Mucosa of rectum (tissue), 2 donors: ENCODE results near the gene KBTBD3.
"Not testable (repeated sequence)": the region's sequence is repeated elsewhere in the genome, so short reads cannot be mapped to it uniquely, and the experiment has no call there.

Experiments
- H3K27ac ChIP-seq, 2 donors: one replicate each; pipeline ENCODE4 v1.7.0; 2013; ENCODE audit warnings: inconsistent platforms in 2 of 2, low read depth in 2 of 2, low read length in 2 of 2
- H3K27me3 ChIP-seq, 2 donors: one replicate each; pipeline ENCODE4 v1.7.0; 2013; ENCODE audit warnings: low read length in 2 of 2; ENCODE audit not compliant: control insufficient read depth in 2 of 2, insufficient read depth in 2 of 2
- H3K36me3 ChIP-seq, 2 donors: one replicate each; pipeline ENCODE4 v1.7.0; 2013; ENCODE audit warnings: low read length in 2 of 2; ENCODE audit not compliant: control insufficient read depth in 2 of 2, insufficient read depth in 2 of 2
- H3K4me1 ChIP-seq, 2 donors: one replicate each; pipeline ENCODE4 v1.7.0; 2013; ENCODE audit warnings: low read length in 2 of 2, mild to moderate bottlenecking in 1 of 2; ENCODE audit not compliant: control insufficient read depth in 2 of 2, insufficient read depth in 2 of 2
- H3K4me3 ChIP-seq, 2 donors: one replicate each; pipeline ENCODE4 v1.7.0; 2013; ENCODE audit warnings: low read length in 2 of 2
- H3K9ac ChIP-seq, 2 donors: one replicate each; pipeline ENCODE4 v1.7.0; 2013; ENCODE audit warnings: low read length in 2 of 2, low read depth in 1 of 2, mild to moderate bottlenecking in 1 of 2
- H3K9me3 ChIP-seq, 2 donors: one replicate each; pipeline ENCODE4 v1.7.0; 2013; ENCODE audit warnings: low read length in 2 of 2; ENCODE audit not compliant: control insufficient read depth in 2 of 2
- donor health status: healthy.
- donor health status: Normal muscosa, but diverticular disease.

KBTBD3 gene

GRCh38 chr11:106012744-106013143 is 64.4 kb downstream of the KBTBD3 start:
- H3K4me1 ChIP-seq, result no peaks in the 10 kb centered on the region
- no peaks in the 10 kb centered on the region for H3K9me3 ChIP-seq
- H3K9ac ChIP-seq, result no peak overlapping the region
- no peak overlapping the region for H3K4me3 ChIP-seq
- no peak overlapping the region for H3K27ac ChIP-seq
- no peaks in the 10 kb centered on the region for H3K27me3 ChIP-seq
- H3K36me3 ChIP-seq, result peaks cover 19 to 21% of the 10 kb centered on the region in 2 donors

GRCh38 chr11:106011481-106011880 is 65.7 kb downstream of the KBTBD3 start:
- H3K27ac ChIP-seq, result no peak overlapping the region
- no peaks in the 10 kb centered on the region for H3K27me3 ChIP-seq
- H3K9me3 ChIP-seq, result no peaks in the 10 kb centered on the region
- H3K4me1 ChIP-seq, result no peaks in the 10 kb centered on the region
- H3K36me3 ChIP-seq, result peaks cover 19 to 21% of the 10 kb centered on the region in 2 donors
- no peak overlapping the region for H3K4me3 ChIP-seq
- H3K9ac ChIP-seq, result no peak overlapping the region

GRCh38 chr11:106003094-106003493 is 74.1 kb downstream of the KBTBD3 start:
- H3K36me3 ChIP-seq, H3K4me1 ChIP-seq, H3K4me3 ChIP-seq, H3K9me3 ChIP-seq, H3K27me3 ChIP-seq, H3K9ac ChIP-seq, H3K27ac ChIP-seq: not testable (repeated sequence)

GRCh38 chr11:106001304-106002012 is 75.7 kb downstream of the KBTBD3 start:
- H3K27me3 ChIP-seq, result no peaks in the 10 kb centered on the region
- peaks cover 0 to 3% of the 10 kb centered on the region in 2 donors for H3K9me3 ChIP-seq
- H3K4me3 ChIP-seq, result no peak overlapping the region
- H3K4me1 ChIP-seq, result no peaks in the 10 kb centered on the region
- H3K27ac ChIP-seq, result no peak overlapping the region
- H3K36me3 ChIP-seq, result peaks cover 0 to 3% of the 10 kb centered on the region in 2 donors
- no peak overlapping the region for H3K9ac ChIP-seq
